ENCODE measurements around the gene TMEM187.
A peak's percentile ranks its signal among the peaks of the same experiment; 100 is the strongest.

The TMEM187 gene

GRCh38 chrX:153934762-153935325 lies 37.7 kb upstream of the TMEM187 start, which contains the start of gene NAA10:
TSS of gene NAA10 (minus strand) at chrX:153935037. CDS start at chrX:153934904, 133 bp downstream.
- DNase-seq (ENCODE audit: low read depth): no peak

GRCh38 chrX:153935326-153935851 lies 37.2 kb upstream of the TMEM187 start:
- DNase-seq (ENCODE audit: low read depth): no peak

- no peak for DNase-seq (ENCODE audit: low read depth)
Observed at GRCh38 chrX:153937056-153937455, 35.5 kb upstream of the TMEM187 start.

GRCh38 chrX:153938226-153938786 lies 34.2 kb upstream of the TMEM187 start:
- no peak for DNase-seq (ENCODE audit: low read depth)

GRCh38 chrX:153939573-153939972 lies 33.0 kb upstream of the TMEM187 start:
- DNase-seq (ENCODE audit: low read depth): no peak

- DNase-seq (ENCODE audit: low read depth): no peak
Observed at GRCh38 chrX:153941336-153942252, 31.0 kb upstream of the TMEM187 start.

- no peak for DNase-seq (ENCODE audit: low read depth)
Observed at GRCh38 chrX:153944140-153944799, 28.3 kb upstream of the TMEM187 start, which contains the start of gene RENBP. TSS of gene RENBP (minus strand) at chrX:153944643. CDS start at chrX:153944610, 33 bp downstream.

GRCh38 chrX:153944800-153945150 lies 27.8 kb upstream of the TMEM187 start:
- DNase-seq (ENCODE audit: low read depth): no peak

GRCh38 chrX:153945956-153946943 lies 26.3 kb upstream of the TMEM187 start:
- no peak for DNase-seq (ENCODE audit: low read depth)

- DNase-seq (ENCODE audit: low read depth): peak; percentile 52
Observed at GRCh38 chrX:153947009-153947769, 25.4 kb upstream of the TMEM187 start.

- DNase-seq (ENCODE audit: low read depth): no peak
Observed at GRCh38 chrX:153948002-153948466, 24.5 kb upstream of the TMEM187 start.

- no peak for DNase-seq (ENCODE audit: low read depth)
Observed at GRCh38 chrX:153948847-153949805, 23.4 kb upstream of the TMEM187 start.

GRCh38 chrX:153950127-153950526 lies 22.4 kb upstream of the TMEM187 start:
- DNase-seq (ENCODE audit: low read depth): no peak

- no peak for DNase-seq (ENCODE audit: low read depth)
Observed at GRCh38 chrX:153951683-153952372, 20.7 kb upstream of the TMEM187 start.

GRCh38 chrX:153952373-153953026 lies 20.1 kb upstream of the TMEM187 start:
- no peak for DNase-seq (ENCODE audit: low read depth)

- peak; percentile 44 for DNase-seq (ENCODE audit: low read depth)
Observed at GRCh38 chrX:153953342-153953830, 19.2 kb upstream of the TMEM187 start.

- no peak for DNase-seq (ENCODE audit: low read depth)
Observed at GRCh38 chrX:153953892-153954557, 18.5 kb upstream of the TMEM187 start.
